SK-N-SH (cell line): ENCODE results near the gene IFITM5. TPM values are rescaled to one million over a fixed set of nuclear protein-coding genes. Genes with fewer than 3 reads are reported as not detected.

Experiments used
- CTCF ChIA-PET: fragments of 300-600, 350-600 bp; formaldehyde crosslinking; extraction: SDS; loops from one replicate; lab custom pipeline; 2021; lab: Yijun Ruan, JAX
- POLR2A ChIA-PET: fragments of 350-600 bp; sonication (Branson Sonifier 250); formaldehyde crosslinking; extraction: SDS; loops from one replicate; lab custom pipeline; 2020; ENCODE audit warnings: antibody characterized with exemption, inconsistent platforms; lab: Yijun Ruan, JAX
- DNase-seq: peaks from one replicate; pipeline ENCODE4 v3.0.0; 2012
- H2AFZ ChIP-seq: fragments of 200-600 bp; sonication (generic); 2 replicates; pipeline ENCODE4 v1.8.1; 2016; ENCODE audit warnings: antibody characterized with exemption, mild to moderate bottlenecking, low read depth
- H3F3A ChIP-seq: fragments of 200-600 bp; sonication (generic); replicated peaks from 2 replicates; pipeline ENCODE3; 2016; ENCODE audit warnings: antibody characterized with exemption, mild to moderate bottlenecking; ENCODE audit not compliant: insufficient read depth
- H3K27ac ChIP-seq, 2 experiments: fragments of 200-500 bp in 1 of 2; fragments of 200-600 bp in 1 of 2; sonication (Bioruptor generic) in 1 of 2; sonication (generic), shearing (Covaris generic) in 1 of 2; 2 replicates each; pipeline versions ENCODE4 v1.5.1 to v1.6.1; 2014 to 2016; ENCODE audit warnings: low read depth in 2 of 2, inconsistent platforms in 1 of 2, low read length in 1 of 2, mild to moderate bottlenecking in 1 of 2, mixed read lengths in 1 of 2
- H3K27me3 ChIP-seq: fragments of 200-600 bp; sonication (generic), shearing (Covaris generic); 2 replicates; pipeline ENCODE4 v1.6.1; 2016; ENCODE audit warnings: mixed run types; ENCODE audit not compliant: insufficient read depth
- H3K36me3 ChIP-seq, 2 experiments: fragments of 200-500 bp in 1 of 2; fragments of 200-600 bp in 1 of 2; sonication (Bioruptor generic) in 1 of 2; sonication (generic) in 1 of 2; replicated peaks in 1 of 2; 2 replicates each; pipeline versions ENCODE3 to v1.5.1; 2014 to 2016; ENCODE audit warnings: low read length in 1 of 2, mild to moderate bottlenecking in 1 of 2; ENCODE audit not compliant: insufficient read depth in 2 of 2, control insufficient read depth in 1 of 2
- H3K4me1 ChIP-seq, 2 experiments: fragments of 200-500 bp in 1 of 2; fragments of 200-600 bp in 1 of 2; sonication (Bioruptor generic) in 1 of 2; sonication (generic), shearing (Covaris generic) in 1 of 2; 2 replicates each; pipeline versions ENCODE4 v1.5.1 to v1.6.1; 2014 to 2016; ENCODE audit warnings: low read depth in 1 of 2, low read length in 1 of 2, mixed run types in 1 of 2; ENCODE audit not compliant: insufficient read depth in 2 of 2, control insufficient read depth in 1 of 2
- H3K4me2 ChIP-seq: fragments of 200-600 bp; sonication (generic), shearing (Covaris generic); 2 replicates; pipeline ENCODE4 v1.6.1; 2017; ENCODE audit warnings: mixed run types
- H3K4me3 ChIP-seq, 2 experiments: fragments of 200-500 bp in 1 of 2; fragments of 200-600 bp in 1 of 2; sonication (Bioruptor generic) in 1 of 2; sonication (generic), shearing (Covaris generic) in 1 of 2; 2 replicates each; pipeline versions ENCODE4 v1.5.1 to v1.8.1; 2014 to 2016; ENCODE audit warnings: low read depth in 2 of 2, inconsistent platforms in 1 of 2, low read length in 1 of 2, mild to moderate bottlenecking in 1 of 2, mixed read lengths in 1 of 2, moderate library complexity in 1 of 2
- H3K79me2 ChIP-seq: fragments of 200-600 bp; sonication (generic); 2 replicates; pipeline ENCODE4 v1.8.1; 2017; ENCODE audit warnings: mild to moderate bottlenecking; ENCODE audit not compliant: insufficient read depth
- H3K9ac ChIP-seq: fragments of 200-600 bp; sonication (generic); 2 replicates; pipeline ENCODE4 v1.6.1; 2017; ENCODE audit warnings: mixed run types
- H3K9me2 ChIP-seq: fragments of 200-600 bp; sonication (generic); 2 replicates; pipeline ENCODE4 v1.6.1; 2017; ENCODE audit warnings: mixed run types
- H3K9me3 ChIP-seq: fragments of 200-600 bp; sonication (generic); 2 replicates; pipeline ENCODE4 v1.6.1; 2017; ENCODE audit warnings: mixed run types, mild to moderate bottlenecking, moderate library complexity
- H4K20me1 ChIP-seq: fragments of 200-600 bp; sonication (generic); 2 replicates; pipeline ENCODE4 v1.6.1; 2017; ENCODE audit warnings: mild to moderate bottlenecking, mixed run types; ENCODE audit not compliant: insufficient read depth
- EP300 ChIP-seq, 2 experiments: IDR thresholded peaks; 2 replicates each; pipeline versions ENCODE4 v1.4.0 to v1.6.1; 2012; ENCODE audit warnings: borderline replicate concordance in 1 of 2, low read depth in 1 of 2, low read length in 1 of 2
- FOSL2 ChIP-seq: IDR thresholded peaks from 2 replicates; pipeline ENCODE4 v1.4.0; 2012; ENCODE audit warnings: low read depth, mild to moderate bottlenecking, moderate library complexity, borderline replicate concordance
- GATA2 ChIP-seq: sonication (generic); formaldehyde crosslinking; IDR thresholded peaks from 2 replicates; pipeline ENCODE4 v1.5.0; 2020; ENCODE audit warnings: mild to moderate bottlenecking, missing genetic modification reagents
- MEF2A ChIP-seq: IDR thresholded peaks from 2 replicates; pipeline ENCODE4 v1.4.0; 2012; ENCODE audit warnings: low read depth, borderline replicate concordance
- NRF1 ChIP-seq: IDR thresholded peaks from 2 replicates; pipeline ENCODE4 v1.6.1; 2012; ENCODE audit warnings: low read depth, mild to moderate bottlenecking, low read length
- POLR2AphosphoS5 ChIP-seq: IDR thresholded peaks from 2 replicates; pipeline ENCODE4 v1.6.1; 2012; ENCODE audit warnings: low read depth, low read length
- RXRA ChIP-seq: IDR thresholded peaks from 2 replicates; pipeline ENCODE4 v1.4.0; 2012; ENCODE audit warnings: low read depth, mild to moderate bottlenecking, borderline replicate concordance
- WGBS: methylation state at CpG from one replicate; pipeline ENCODE4 v1.1.6; 2017; ENCODE audit warnings: low lambda C conversion rate; 5-methylcytosine and 5-hydroxymethylcytosine counted together
- polyA plus RNA-seq, 3 experiments: library from polyadenylated mRNA; depleted of rRNA; stranded (reverse); fragments of >200 nt; gene quantifications; 2 replicates each; pipeline ENCODE4 v1.2.3, GENCODE V29; 2012
- TF ChIP-seq, protein P1 (sequence below): IDR thresholded peaks from 2 replicates; pipeline ENCODE4 v1.4.0; 2012; ENCODE audit warnings: low read depth, borderline replicate concordance
- TF ChIP-seq, protein P2 (sequence below): IDR thresholded peaks from 2 replicates; pipeline ENCODE4 v1.4.0; 2012; ENCODE audit warnings: low read depth, borderline replicate concordance
- TF ChIP-seq, protein P3 (sequence below): IDR thresholded peaks from 2 replicates; pipeline ENCODE4 v1.6.1; 2012; ENCODE audit warnings: mild to moderate bottlenecking, low read depth, low read length, moderate library complexity

IFITM5 gene
- polyA plus RNA-seq, 1 of the 3 experiments (the other 2 are of a cell fraction), result not detected

DNA sequence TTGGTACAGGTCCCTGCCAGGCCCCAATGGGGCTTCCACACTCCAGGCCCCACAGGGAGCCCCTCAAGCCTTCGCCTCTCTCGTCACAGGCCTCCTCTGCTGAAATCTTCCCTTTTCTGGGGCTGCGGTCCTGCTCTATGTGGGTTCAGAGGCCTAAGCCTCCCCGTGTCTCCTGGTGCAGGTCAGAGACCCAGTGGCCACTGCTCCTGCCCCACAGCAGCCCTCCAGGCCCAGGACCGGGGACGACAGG is 27.2 kb upstream of the IFITM5 start:
- H3K36me3 ChIP-seq, result no peaks in the 10 kb centered on the region
- H3K9me2 ChIP-seq, result no peaks in the 10 kb centered on the region
- no peaks in the 10 kb centered on the region for H3F3A ChIP-seq
- no peaks in the 10 kb centered on the region for H4K20me1 ChIP-seq
- no peak overlapping the region for H3K4me2 ChIP-seq
- no peaks in the 10 kb centered on the region for H3K9me3 ChIP-seq
- H3K27me3 ChIP-seq, result no peaks in the 10 kb centered on the region
- no peaks in the 10 kb centered on the region for H3K79me2 ChIP-seq
- no peak overlapping the region for H3K9ac ChIP-seq
- TF ChIP-seq RXRA (no peak), EP300 (IDR thresholded peaks at IDR 0.05; ENCODE audit: borderline replicate concordance in 1 of 2, low read depth in 1 of 2, low read length in 1 of 2) (no peak), MEF2A (no peak), GATA2 (no peak), FOSL2 (no peak), POLR2AphosphoS5 (no peak), NRF1 (no peak)
- TF ChIP-seq, protein P1, sequence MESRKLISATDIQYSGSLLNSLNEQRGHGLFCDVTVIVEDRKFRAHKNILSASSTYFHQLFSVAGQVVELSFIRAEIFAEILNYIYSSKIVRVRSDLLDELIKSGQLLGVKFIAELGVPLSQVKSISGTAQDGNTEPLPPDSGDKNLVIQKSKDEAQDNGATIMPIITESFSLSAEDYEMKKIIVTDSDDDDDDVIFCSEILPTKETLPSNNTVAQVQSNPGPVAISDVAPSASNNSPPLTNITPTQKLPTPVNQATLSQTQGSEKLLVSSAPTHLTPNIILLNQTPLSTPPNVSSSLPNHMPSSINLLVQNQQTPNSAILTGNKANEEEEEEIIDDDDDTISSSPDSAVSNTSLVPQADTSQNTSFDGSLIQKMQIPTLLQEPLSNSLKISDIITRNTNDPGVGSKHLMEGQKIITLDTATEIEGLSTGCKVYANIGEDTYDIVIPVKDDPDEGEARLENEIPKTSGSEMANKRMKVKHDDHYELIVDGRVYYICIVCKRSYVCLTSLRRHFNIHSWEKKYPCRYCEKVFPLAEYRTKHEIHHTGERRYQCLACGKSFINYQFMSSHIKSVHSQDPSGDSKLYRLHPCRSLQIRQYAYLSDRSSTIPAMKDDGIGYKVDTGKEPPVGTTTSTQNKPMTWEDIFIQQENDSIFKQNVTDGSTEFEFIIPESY, result no peak
- TF ChIP-seq, protein P2, sequence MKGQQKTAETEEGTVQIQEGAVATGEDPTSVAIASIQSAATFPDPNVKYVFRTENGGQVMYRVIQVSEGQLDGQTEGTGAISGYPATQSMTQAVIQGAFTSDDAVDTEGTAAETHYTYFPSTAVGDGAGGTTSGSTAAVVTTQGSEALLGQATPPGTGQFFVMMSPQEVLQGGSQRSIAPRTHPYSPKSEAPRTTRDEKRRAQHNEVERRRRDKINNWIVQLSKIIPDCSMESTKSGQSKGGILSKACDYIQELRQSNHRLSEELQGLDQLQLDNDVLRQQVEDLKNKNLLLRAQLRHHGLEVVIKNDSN, result no peak
- TF ChIP-seq, protein P3, sequence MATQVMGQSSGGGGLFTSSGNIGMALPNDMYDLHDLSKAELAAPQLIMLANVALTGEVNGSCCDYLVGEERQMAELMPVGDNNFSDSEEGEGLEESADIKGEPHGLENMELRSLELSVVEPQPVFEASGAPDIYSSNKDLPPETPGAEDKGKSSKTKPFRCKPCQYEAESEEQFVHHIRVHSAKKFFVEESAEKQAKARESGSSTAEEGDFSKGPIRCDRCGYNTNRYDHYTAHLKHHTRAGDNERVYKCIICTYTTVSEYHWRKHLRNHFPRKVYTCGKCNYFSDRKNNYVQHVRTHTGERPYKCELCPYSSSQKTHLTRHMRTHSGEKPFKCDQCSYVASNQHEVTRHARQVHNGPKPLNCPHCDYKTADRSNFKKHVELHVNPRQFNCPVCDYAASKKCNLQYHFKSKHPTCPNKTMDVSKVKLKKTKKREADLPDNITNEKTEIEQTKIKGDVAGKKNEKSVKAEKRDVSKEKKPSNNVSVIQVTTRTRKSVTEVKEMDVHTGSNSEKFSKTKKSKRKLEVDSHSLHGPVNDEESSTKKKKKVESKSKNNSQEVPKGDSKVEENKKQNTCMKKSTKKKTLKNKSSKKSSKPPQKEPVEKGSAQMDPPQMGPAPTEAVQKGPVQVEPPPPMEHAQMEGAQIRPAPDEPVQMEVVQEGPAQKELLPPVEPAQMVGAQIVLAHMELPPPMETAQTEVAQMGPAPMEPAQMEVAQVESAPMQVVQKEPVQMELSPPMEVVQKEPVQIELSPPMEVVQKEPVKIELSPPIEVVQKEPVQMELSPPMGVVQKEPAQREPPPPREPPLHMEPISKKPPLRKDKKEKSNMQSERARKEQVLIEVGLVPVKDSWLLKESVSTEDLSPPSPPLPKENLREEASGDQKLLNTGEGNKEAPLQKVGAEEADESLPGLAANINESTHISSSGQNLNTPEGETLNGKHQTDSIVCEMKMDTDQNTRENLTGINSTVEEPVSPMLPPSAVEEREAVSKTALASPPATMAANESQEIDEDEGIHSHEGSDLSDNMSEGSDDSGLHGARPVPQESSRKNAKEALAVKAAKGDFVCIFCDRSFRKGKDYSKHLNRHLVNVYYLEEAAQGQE, result no peak
- 82% methylated on average over 4 of the region's 6 CpGs for WGBS
- H3K4me3 ChIP-seq, result no peak overlapping the region
- H3K4me1 ChIP-seq, result no peaks in the 10 kb centered on the region; a peak in 1 of 4 replicates
- no peak overlapping the region for H2AFZ ChIP-seq
- POLR2A ChIA-PET, result no interaction called here
- CTCF ChIA-PET, result interaction anchor here (1.3 kb wide), 1 partner anchor 21 kb away, joined by 4 read pairs; no protein-coding TSS in a partner anchor
- no peak overlapping the region for H3K27ac ChIP-seq
- peak; percentile 6 for DNase-seq
